DOHH2 (cell line): ENCODE results near the gene RNF20.

Experiments
- H3F3A ChIP-seq: fragments of 200-600 bp; sonication (generic), shearing (Covaris generic); 2 replicates; pipeline ENCODE4 v1.6.0; 2016; ENCODE audit warnings: antibody characterized with exemption, mild to moderate bottlenecking; ENCODE audit not compliant: control insufficient read depth, insufficient read depth
- H3K27ac ChIP-seq: fragments of 200-600 bp; sonication (generic); 2 replicates; pipeline ENCODE4 v1.5.1; 2014; ENCODE audit warnings: low read depth, mild to moderate bottlenecking, low read length, moderate library complexity
- H3K27me3 ChIP-seq: fragments of 200-600 bp; sonication (generic); 2 replicates; pipeline ENCODE4 v1.6.1; 2014; ENCODE audit warnings: mild to moderate bottlenecking, low read length, mixed read lengths; ENCODE audit not compliant: control insufficient read depth
- H3K36me3 ChIP-seq: fragments of 200-600 bp; sonication (generic); 2 replicates; pipeline ENCODE4 v1.6.1; 2014; ENCODE audit warnings: mild to moderate bottlenecking, low read length, moderate library complexity, mixed read lengths; ENCODE audit not compliant: control insufficient read depth
- H3K4me1 ChIP-seq: fragments of 200-600 bp; sonication (generic); 2 replicates; pipeline ENCODE4 v1.6.1; 2014; ENCODE audit warnings: mild to moderate bottlenecking, low read length, mixed read lengths; ENCODE audit not compliant: control insufficient read depth
- H3K4me2 ChIP-seq: fragments of 200-600 bp; sonication (generic); 2 replicates; pipeline ENCODE4 v1.6.0; 2014; ENCODE audit warnings: mild to moderate bottlenecking, low read length, moderate library complexity
- H3K4me3 ChIP-seq: fragments of 200-600 bp; sonication (generic); 2 replicates; pipeline ENCODE4 v1.5.1; 2014; ENCODE audit warnings: mild to moderate bottlenecking, low read length, mixed read lengths
- H3K79me2 ChIP-seq: fragments of 200-600 bp; sonication (generic); 2 replicates; pipeline ENCODE4 v1.6.1; 2014; ENCODE audit warnings: mild to moderate bottlenecking, low read length, mixed read lengths; ENCODE audit not compliant: control insufficient read depth
- H3K9me2 ChIP-seq: fragments of 200-600 bp; sonication (generic); replicated peaks from 2 replicates; pipeline ENCODE4 v1.6.1; 2014; ENCODE audit warnings: mild to moderate bottlenecking, low read length, mixed read lengths; ENCODE audit not compliant: control insufficient read depth
- H3K9me3 ChIP-seq: fragments of 200-600 bp; sonication (generic); 2 replicates; pipeline ENCODE4 v1.6.1; 2014; ENCODE audit warnings: antibody characterized with exemption, low read length, mixed read lengths; ENCODE audit not compliant: control insufficient read depth, insufficient read depth
- H4K20me1 ChIP-seq: fragments of 200-600 bp; sonication (generic); 2 replicates; pipeline ENCODE4 v1.6.0; 2014; ENCODE audit warnings: low read depth, mild to moderate bottlenecking, antibody characterized with exemption, low read length, moderate library complexity; ENCODE audit not compliant: control insufficient read depth, insufficient read depth
- CTCF ChIP-seq: fragments of 200-600 bp; sonication (generic); IDR thresholded peaks from one replicate; pipeline ENCODE4 v1.5.1; 2014; ENCODE audit warnings: antibody characterized with exemption, mild to moderate bottlenecking, low read depth, low read length; ENCODE audit not compliant: poor library complexity, severe bottlenecking
- EZH2phosphoT487 ChIP-seq: fragments of 200-600 bp; sonication (generic); IDR thresholded peaks from 2 replicates; pipeline ENCODE4 v1.6.1; 2017; ENCODE audit warnings: borderline replicate concordance, mild to moderate bottlenecking, antibody characterized with exemption, low read length, moderate library complexity, mixed read lengths

Gene RNF20

GRCh38 chr9:101590901-101591300 lies 57.2 kb downstream of the RNF20 start:
- no peak for TF ChIP-seq EZH2phosphoT487
- TF ChIP-seq CTCF = no peak
- no peaks in the 10 kb centered on the region for H3K36me3 ChIP-seq

GRCh38 chr9:101591787-101592446 lies 58.3 kb downstream of the RNF20 start:
- Histone ChIP-seq H3K9me2 (no peaks in the 10 kb centered on the region), H3K27me3 (no peaks in the 10 kb centered on the region), H3K4me2 (no peak overlapping the region), H3K9me3 (no peaks in the 10 kb centered on the region), H3K4me3 (no peak overlapping the region), H3K79me2 (no peaks in the 10 kb centered on the region), H3F3A (no peaks in the 10 kb centered on the region), H3K36me3 (no peaks in the 10 kb centered on the region), H4K20me1 (no peaks in the 10 kb centered on the region), H3K4me1 (no peaks in the 10 kb centered on the region), H3K27ac (no peak overlapping the region)
- TF ChIP-seq EZH2phosphoT487 (no peak), CTCF (no peak)

More at GRCh38 chr9:101590901-101591300, 57.2 kb downstream of the RNF20 start:
- no peaks in the 10 kb centered on the region for H3K9me3 ChIP-seq
- no peaks in the 10 kb centered on the region for H3K9me2 ChIP-seq
- H3K27me3 ChIP-seq = no peaks in the 10 kb centered on the region
- no peak overlapping the region for H3K27ac ChIP-seq
- H3K4me1 ChIP-seq = no peaks in the 10 kb centered on the region
- H4K20me1 ChIP-seq = no peaks in the 10 kb centered on the region
- H3K4me2 ChIP-seq = no peak overlapping the region
- H3K4me3 ChIP-seq = no peak overlapping the region
- no peaks in the 10 kb centered on the region for H3F3A ChIP-seq
- H3K79me2 ChIP-seq = no peaks in the 10 kb centered on the region

GRCh38 chr9:101592788-101593187 lies 59.1 kb downstream of the RNF20 start:
- Histone ChIP-seq H3F3A (no peaks in the 10 kb centered on the region), H4K20me1 (no peaks in the 10 kb centered on the region), H3K4me3 (no peak overlapping the region), H3K4me1 (no peaks in the 10 kb centered on the region), H3K27me3 (no peaks in the 10 kb centered on the region), H3K9me3 (no peaks in the 10 kb centered on the region), H3K36me3 (no peaks in the 10 kb centered on the region), H3K27ac (no peak overlapping the region), H3K79me2 (no peaks in the 10 kb centered on the region), H3K4me2 (no peak overlapping the region), H3K9me2 (no peaks in the 10 kb centered on the region)
- TF ChIP-seq EZH2phosphoT487 = no peak

GRCh38 chr9:101593345-101593744 lies 59.7 kb downstream of the RNF20 start:
- no peaks in the 10 kb centered on the region for H3K4me1 ChIP-seq
- H3K36me3 ChIP-seq = no peaks in the 10 kb centered on the region
- H3K9me2 ChIP-seq = no peaks in the 10 kb centered on the region
- no peak overlapping the region for H3K4me2 ChIP-seq
- no peak overlapping the region for H3K4me3 ChIP-seq
- H3K9me3 ChIP-seq = no peaks in the 10 kb centered on the region
- no peaks in the 10 kb centered on the region for H4K20me1 ChIP-seq
- H3F3A ChIP-seq = no peaks in the 10 kb centered on the region
- no peaks in the 10 kb centered on the region for H3K79me2 ChIP-seq
- no peak for TF ChIP-seq EZH2phosphoT487
- no peak for TF ChIP-seq CTCF
- no peak overlapping the region for H3K27ac ChIP-seq
- no peaks in the 10 kb centered on the region for H3K27me3 ChIP-seq
